Neuron (in vitro differentiated cells): ENCODE results near the gene SCML1.
"Not testable (repeated sequence)": the region's sequence is repeated elsewhere in the genome, so short reads cannot be mapped to it uniquely, and the experiment has no call there.

ENCODE experiments used
- H2AFZ ChIP-seq: one replicate; pipeline ENCODE4 v1.6.1; 2013; ENCODE audit warnings: low read depth, mild to moderate bottlenecking, inconsistent platforms, low read length, moderate library complexity
- H3K27me3 ChIP-seq: one replicate; pipeline ENCODE4 v1.6.1; 2013; ENCODE audit warnings: low read length; ENCODE audit not compliant: insufficient read depth
- H3K36me3 ChIP-seq: one replicate; pipeline ENCODE4 v1.6.1; 2013; ENCODE audit warnings: low read length; ENCODE audit not compliant: insufficient read depth
- H3K4me1 ChIP-seq: one replicate; pipeline ENCODE4 v1.6.1; 2013; ENCODE audit warnings: low read length; ENCODE audit not compliant: insufficient read depth
- H3K4me3 ChIP-seq: 2 replicates; pipeline ENCODE4 v1.5.1; 2013; ENCODE audit warnings: mild to moderate bottlenecking, low read length, moderate library complexity
- H3K9me3 ChIP-seq: one replicate; pipeline ENCODE4 v1.6.1; 2013; ENCODE audit warnings: low read length

Gene SCML1

GRCh38 chrX:17786554-17787347 lies 49.5 kb downstream of the SCML1 start:
- H3K36me3 ChIP-seq, H3K9me3 ChIP-seq, H3K4me3 ChIP-seq, H2AFZ ChIP-seq, H3K4me1 ChIP-seq, H3K27me3 ChIP-seq: not testable (repeated sequence)

- H3K4me1 ChIP-seq, result no peaks in the 10 kb centered on the region
Measured at GRCh38 chrX:17787557-17787956, 50.3 kb downstream of the SCML1 start.

DNA sequence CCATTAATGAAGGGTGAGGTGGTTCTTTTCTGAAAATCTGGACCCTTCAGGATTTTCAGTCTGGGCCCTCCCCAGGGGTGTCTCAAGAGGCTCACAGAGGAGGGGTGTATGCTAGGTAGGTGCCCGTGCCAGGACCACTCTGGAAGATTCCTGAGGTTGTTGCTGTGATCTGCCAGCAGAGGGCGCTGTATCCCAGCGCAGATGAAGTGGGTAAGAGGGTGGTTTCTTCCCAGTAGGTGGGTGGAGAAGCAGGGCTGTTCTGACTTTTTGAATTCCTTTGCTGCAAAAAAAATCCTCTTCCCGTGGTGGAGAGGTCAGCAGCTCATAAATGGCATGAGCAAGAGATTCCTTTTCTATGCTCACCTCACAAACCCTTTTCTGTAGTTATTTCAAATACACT lies 51.1 kb downstream of the SCML1 start:
- no peaks in the 10 kb centered on the region for H3K36me3 ChIP-seq
- no peak overlapping the region for H2AFZ ChIP-seq
- H3K4me3 ChIP-seq, result no peak overlapping the region
- no peaks in the 10 kb centered on the region for H3K9me3 ChIP-seq
- H3K4me1 ChIP-seq, result no peaks in the 10 kb centered on the region
- H3K27me3 ChIP-seq, result no peaks in the 10 kb centered on the region

More at GRCh38 chrX:17787557-17787956, 50.3 kb downstream of the SCML1 start:
- Histone ChIP-seq H3K36me3 (no peaks in the 10 kb centered on the region), H3K27me3 (no peaks in the 10 kb centered on the region), H3K4me3 (no peak overlapping the region), H2AFZ (no peak overlapping the region), H3K9me3 (no peaks in the 10 kb centered on the region)

GRCh38 chrX:17788956-17789562 lies 51.8 kb downstream of the SCML1 start:
- Histone ChIP-seq H3K4me1 (no peaks in the 10 kb centered on the region), H2AFZ (no peak overlapping the region), H3K4me3 (no peak overlapping the region), H3K27me3 (no peaks in the 10 kb centered on the region), H3K36me3 (no peaks in the 10 kb centered on the region), H3K9me3 (no peaks in the 10 kb centered on the region)

DNA sequence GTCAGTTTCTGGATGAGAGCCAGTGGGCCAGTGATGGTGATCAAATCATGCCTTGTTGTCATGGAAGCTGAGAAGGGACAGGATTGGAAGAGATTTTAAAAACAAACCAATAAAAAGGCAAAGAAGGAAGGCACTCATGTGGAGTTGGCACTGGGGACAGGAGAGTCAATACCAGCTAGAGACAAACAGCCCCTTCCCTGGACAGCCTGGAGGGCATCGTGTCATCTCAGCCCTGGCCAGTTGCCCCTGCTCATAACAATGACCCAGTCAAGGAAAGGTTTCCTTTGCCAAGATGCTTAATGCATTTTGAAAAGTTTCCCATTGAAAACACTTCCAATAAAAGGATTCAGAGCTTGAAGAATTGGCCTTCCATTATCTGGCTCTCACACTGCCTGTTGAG lies 55.5 kb downstream of the SCML1 start:
- Histone ChIP-seq H2AFZ (no peak overlapping the region), H3K9me3 (no peaks in the 10 kb centered on the region), H3K4me3 (no peak overlapping the region), H3K27me3 (no peaks in the 10 kb centered on the region), H3K4me1 (no peaks in the 10 kb centered on the region), H3K36me3 (no peaks in the 10 kb centered on the region)

DNA sequence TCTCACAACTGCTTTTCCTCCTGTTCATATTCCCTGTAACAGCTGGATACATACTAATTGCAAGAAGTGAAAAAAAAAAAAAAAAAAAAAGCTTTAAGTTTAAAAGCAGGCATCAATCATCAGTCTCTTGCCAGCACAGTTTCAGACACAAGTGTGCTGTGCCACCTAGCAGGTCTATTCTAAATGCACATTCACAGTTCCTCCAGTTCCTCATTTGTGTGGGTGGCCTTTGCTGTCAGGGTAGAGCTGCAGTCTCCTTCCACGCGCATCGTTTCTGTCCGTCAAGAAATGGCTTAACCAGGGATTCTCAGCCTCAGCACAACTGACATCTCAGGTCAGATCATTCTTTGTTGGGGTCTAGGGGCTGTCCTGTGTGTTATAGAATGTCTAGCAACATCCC lies 61.6 kb downstream of the SCML1 start:
- peaks cover 18% of the 10 kb centered on the region for H3K4me1 ChIP-seq
- no peaks in the 10 kb centered on the region for H3K27me3 ChIP-seq
- H3K9me3 ChIP-seq, result no peaks in the 10 kb centered on the region
- no peak overlapping the region for H2AFZ ChIP-seq
- H3K4me3 ChIP-seq, result no peak overlapping the region
- no peaks in the 10 kb centered on the region for H3K36me3 ChIP-seq

GRCh38 chrX:17801431-17801830 lies 64.1 kb downstream of the SCML1 start:
- H3K27me3 ChIP-seq, result no peaks in the 10 kb centered on the region
- H3K36me3 ChIP-seq, result no peaks in the 10 kb centered on the region
- H3K9me3 ChIP-seq, result no peaks in the 10 kb centered on the region
- no peak overlapping the region for H3K4me3 ChIP-seq
- peaks cover 18% of the 10 kb centered on the region for H3K4me1 ChIP-seq
- H2AFZ ChIP-seq, result no peak overlapping the region

- Histone ChIP-seq H3K27me3 (no peaks in the 10 kb centered on the region), H3K4me1 (peaks cover 18% of the 10 kb centered on the region), H3K36me3 (no peaks in the 10 kb centered on the region), H2AFZ (no peak overlapping the region), H3K9me3 (no peaks in the 10 kb centered on the region), H3K4me3 (no peak overlapping the region)
Measured at GRCh38 chrX:17802756-17803155, 65.5 kb downstream of the SCML1 start.

GRCh38 chrX:17803449-17803848 lies 66.2 kb downstream of the SCML1 start:
- Histone ChIP-seq H3K9me3 (no peaks in the 10 kb centered on the region), H3K36me3 (no peaks in the 10 kb centered on the region)

More at GRCh38 chrX:17803449-17803848, 66.2 kb downstream of the SCML1 start:
- no peak overlapping the region for H2AFZ ChIP-seq
- no peak overlapping the region for H3K4me3 ChIP-seq
- H3K4me1 ChIP-seq, result peaks cover 18% of the 10 kb centered on the region
- H3K27me3 ChIP-seq, result no peaks in the 10 kb centered on the region
